Stimulated activated CD4-positive, alpha-beta T cell treated with anti-CD3 and anti-CD28 coated beads, Interleukin-2, amount 100 ng/mL, for 24 hours (primary cell): Measurements from ENCODE around the gene PNPLA6.
"Not testable (repeated sequence)": the region's sequence is repeated elsewhere in the genome, so short reads cannot be mapped to it uniquely, and the experiment has no call there.

Source experiments
- DNase-seq, 2 donors: peaks; one replicate each; pipeline ENCODE4 v3.0.0-alpha.2; 2020

The PNPLA6 gene

DNA sequence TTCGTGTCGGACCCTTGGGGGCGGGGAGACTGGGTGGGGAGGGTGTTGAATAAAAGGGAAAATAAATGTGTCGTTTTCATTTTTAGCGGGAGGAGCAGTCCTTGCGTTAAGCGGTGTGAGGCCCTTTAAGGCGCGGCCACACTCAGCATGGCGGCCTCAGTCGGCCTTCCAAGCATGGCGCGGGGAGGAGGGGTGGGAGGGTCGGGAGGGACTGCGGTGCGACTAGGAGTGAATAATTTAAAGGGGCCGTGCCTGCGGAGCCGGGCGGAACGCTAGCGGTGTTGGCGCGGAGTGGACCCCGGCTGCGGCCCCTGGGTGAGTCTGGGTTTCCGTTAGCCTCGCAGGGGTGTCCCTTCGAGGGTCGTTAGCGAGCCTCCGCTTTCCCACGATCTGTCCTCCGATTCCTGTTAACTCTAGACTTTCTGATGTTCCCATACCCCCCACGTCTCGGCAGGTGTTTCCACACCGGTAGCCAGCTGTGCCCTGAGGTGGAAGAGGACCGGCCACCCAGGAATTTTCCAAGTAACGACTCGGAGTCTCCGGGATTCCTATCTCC is 1.5 kb upstream of the PNPLA6 start:
- peak; percentile 84 to 87 for DNase-seq

DNA sequence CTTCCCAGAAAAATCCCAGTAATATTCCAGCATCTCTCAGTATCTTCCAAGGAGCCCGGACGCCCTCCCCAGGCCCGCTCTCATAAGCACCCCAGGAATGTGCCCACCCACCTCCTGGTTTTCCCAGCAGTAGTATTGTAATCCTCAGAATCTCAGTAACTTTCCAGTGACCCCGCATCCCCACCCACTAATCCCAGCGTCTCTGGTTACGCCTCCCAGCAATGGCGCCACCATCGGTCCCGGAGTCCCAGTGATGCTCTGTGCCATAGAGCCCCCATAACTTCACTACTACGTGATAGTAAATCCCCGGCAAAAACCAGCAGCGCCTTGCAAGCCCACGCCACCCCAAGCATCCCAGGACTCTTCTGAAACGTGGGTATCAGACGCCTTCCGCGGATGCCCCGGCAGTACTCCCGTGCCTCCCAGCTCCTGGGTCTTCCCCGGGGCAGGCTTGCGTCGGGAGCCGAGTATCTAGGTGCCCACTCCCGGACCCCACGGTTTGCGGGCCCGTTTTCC is 928 bp upstream of the PNPLA6 start:
- peak; percentile 52 to 58 for DNase-seq

DNA sequence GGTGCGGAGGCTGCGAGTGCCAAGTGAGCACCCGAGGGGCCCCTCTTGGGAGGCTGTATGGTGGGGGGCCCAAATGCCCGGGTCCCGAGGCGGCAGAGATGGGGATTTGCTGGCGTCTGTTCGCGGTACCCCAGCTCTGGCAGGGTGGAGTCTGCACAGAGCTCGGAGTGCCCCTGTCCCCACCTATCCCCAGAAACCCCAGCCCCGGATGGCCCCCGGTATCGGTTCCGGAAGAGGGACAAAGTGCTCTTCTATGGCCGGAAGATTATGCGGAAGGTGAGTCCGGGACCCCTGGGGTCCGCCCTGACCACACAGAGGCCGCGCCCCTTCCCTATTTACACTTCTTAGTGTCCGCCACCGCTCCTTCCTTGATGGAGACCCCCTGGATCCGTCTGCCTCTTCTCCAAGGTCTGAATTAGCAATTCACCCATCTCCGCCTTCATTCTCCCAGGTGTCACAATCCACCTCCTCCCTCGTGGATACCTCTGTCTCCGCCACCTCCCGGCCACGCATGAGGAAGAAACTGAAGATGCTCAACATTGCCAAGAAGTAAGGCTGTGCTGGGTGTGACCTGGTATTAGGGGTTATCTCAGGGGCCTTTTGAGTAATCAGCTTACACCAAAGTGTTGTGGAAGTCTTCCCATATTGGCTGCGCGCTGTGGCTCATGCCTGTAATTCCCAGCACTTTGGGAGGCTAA is 630 bp downstream of the PNPLA6 start:
- no peak for DNase-seq

DNA sequence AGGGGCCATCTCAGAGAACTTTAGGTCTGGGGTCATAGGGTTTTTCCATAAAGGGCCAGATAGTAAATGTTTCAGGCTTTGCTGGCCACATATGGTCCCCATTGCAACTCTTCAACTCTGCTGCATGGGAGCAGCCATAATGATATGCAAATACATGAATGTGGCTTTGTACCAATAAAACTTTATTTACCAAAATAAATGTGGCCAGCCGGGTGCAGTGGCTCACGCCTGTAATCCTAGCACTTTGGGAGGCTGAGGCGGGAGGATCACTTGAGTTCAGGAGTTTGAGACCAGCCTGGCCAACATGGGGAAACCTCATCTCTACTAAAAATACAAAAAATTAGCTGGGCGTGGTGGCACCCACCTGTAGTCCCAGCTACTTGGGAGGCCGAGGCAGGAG is 3.5 kb downstream of the PNPLA6 start:
- DNase-seq, result not testable (repeated sequence)

DNA sequence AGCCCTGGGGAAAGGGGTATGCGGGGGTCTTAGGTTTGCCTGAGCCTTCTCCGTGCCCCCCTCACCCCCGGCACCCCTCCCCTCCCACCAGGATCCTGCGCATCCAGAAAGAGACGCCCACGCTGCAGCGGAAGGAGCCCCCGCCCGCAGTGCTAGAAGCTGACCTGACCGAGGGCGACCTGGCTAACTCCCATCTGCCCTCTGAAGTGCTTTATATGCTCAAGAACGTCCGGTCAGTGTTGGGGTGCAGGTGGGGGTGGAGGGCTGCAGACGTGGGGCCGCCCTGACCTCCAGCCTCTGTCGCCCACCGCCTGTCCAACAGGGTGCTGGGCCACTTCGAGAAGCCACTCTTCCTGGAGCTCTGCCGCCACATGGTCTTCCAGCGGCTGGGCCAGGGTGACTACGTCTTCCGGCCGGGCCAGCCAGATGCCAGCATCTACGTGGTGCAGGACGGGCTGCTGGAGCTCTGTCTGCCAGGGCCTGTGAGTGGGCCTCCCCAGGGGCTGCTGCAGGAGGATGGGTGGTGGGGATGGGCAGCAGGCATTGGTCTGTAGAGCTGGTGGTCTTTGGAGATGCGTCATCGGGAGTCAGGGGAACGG is 4.4 kb downstream of the PNPLA6 start:
- no peak for DNase-seq

DNA sequence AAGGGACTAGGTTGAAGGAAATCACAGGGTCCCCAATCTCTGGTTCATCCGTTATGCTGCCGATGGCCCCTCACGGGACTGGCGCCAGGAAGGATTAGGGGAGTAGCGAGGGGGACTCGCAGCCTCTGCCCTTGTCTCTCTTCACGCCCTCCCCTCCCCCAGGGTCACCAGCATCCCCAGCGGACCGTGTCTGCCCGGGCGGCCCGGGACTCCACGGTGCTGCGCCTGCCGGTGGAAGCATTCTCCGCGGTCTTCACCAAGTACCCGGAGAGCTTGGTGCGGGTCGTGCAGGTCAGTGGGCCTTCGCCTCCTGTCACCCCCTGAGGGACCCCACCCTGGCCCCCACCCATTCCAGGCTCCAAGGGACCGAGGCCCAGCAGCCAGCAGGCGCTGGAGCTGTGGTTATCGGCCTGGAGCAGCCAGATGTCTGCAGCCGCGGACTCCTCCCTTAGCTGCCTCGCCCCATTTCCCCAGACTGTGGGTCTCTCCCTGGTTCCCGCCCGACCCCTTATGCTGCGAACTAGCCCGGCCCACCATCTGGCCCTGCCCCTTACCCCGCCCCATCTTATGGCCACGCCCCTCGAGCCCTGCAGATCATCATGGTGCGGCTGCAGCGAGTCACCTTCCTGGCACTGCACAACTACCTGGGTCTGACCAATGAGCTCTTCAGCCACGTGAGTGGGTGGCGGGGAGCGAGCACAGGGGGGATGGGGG is 5.4 kb downstream of the PNPLA6 start:
- peak; percentile 37 to 62 for DNase-seq

DNA sequence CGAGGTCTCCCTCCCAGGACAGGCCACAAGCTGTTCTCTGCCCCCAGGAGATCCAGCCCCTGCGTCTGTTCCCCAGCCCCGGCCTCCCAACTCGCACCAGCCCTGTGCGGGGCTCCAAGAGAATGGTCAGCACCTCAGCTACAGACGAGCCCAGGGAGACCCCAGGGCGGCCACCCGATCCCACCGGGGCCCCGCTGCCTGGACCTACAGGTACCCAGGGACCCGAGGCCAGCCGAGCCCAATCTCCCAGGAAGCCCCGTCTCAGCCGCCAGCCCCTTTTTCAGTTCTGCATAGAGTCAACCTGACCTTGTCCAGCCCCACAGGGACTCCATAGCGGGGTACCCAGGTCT is 5.9 kb downstream of the PNPLA6 start:
- DNase-seq, result no peak

DNA sequence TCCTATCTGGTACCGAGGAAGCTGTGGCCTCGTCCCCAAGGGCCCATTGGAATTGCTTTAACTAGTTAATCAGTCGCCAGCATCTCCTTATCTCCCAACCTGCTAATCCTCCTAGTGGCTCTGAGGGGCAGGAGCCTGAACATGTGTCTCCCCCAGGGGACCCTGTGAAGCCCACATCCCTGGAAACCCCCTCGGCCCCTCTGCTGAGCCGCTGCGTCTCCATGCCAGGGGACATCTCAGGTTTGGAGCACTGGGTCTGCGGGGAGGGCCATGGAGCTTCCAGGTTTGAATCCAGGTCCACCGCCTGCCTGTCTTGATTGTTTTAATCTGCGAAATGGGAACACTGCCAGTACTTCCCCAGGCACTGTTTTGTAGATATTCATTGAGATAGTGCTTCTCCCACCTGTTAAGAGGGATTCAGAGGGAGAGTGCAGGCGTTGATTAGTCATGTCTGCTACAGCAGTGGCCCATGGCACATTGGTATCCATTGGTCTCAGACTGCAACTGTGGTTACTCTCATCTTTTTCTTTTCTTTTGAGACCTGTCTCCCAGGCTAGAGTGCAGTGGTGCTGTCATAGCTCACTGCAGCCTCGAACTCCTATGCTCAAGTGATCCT is 6.4 kb downstream of the PNPLA6 start:
- no peak for DNase-seq

DNA sequence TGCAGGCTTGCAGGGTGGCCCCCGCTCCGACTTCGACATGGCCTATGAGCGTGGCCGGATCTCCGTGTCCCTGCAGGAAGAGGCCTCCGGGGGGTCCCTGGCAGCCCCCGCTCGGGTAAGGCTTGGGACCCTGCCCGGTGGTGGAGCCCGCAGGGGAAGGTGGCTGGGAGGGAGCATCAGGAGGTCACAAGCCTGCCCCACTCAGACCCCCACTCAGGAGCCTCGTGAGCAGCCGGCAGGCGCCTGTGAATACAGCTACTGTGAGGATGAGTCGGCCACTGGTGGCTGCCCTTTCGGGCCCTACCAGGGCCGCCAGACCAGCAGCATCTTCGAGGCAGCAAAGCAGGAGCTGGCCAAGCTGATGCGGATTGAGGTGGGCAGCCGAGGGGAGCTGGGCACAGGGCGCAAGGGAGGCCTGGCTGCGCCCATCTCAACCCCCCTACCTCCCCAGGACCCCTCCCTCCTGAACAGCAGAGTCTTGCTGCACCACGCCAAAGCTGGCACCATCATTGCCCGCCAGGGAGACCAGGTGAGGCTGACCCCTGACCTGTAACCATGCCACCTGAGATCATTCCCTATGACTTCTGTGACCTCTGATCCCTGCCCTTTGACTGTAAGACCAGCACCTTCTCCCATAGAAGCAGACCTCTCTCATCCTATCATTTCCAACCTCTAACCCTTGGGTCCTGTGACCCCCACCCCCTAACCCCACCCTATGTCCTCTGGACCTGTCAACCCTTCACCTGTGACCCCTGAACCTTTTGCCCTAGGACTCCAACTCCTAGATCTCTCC is 7.2 kb downstream of the PNPLA6 start:
- DNase-seq, result no peak

DNA sequence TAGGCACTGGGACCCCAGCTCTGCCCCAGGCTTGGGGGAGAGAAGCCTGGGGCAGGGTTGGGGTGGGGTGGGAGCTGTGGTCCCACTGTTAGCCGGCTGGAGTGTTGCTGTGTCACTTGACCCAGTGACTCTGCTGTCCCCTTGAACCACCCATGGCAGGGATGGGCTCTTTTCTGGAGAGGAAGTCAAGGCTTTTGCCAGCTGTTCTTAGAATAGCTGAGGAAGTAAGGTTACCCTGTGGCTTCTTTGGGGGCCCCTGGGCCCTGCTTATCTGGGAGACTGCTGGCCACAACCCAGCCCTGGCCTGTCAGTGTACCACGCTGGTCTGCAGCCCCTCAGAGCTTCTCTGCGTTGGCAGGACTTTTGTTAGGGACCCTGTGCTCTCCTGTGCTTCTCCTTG is 9.1 kb downstream of the PNPLA6 start:
- DNase-seq, result no peak

DNA sequence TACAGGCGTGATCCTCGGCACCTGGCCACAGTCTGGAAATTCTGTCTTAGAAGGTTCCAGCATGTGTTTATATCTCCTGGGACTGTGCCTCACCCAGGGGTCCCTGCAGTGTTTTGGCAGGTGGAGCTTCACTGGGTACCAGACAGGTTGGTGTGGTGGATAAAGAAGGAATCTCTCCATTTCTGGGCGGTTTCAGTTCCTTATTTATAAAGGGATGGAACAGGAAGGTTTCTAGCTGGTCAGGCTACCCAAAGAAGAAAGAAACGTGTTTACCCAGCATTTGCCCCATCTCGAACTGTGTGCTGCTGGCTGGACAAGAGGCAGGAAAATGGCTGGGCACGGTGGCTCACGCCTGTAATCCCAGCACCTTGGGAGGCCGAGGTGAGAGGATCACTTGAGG is 9.8 kb downstream of the PNPLA6 start:
- DNase-seq, result no peak

DNA sequence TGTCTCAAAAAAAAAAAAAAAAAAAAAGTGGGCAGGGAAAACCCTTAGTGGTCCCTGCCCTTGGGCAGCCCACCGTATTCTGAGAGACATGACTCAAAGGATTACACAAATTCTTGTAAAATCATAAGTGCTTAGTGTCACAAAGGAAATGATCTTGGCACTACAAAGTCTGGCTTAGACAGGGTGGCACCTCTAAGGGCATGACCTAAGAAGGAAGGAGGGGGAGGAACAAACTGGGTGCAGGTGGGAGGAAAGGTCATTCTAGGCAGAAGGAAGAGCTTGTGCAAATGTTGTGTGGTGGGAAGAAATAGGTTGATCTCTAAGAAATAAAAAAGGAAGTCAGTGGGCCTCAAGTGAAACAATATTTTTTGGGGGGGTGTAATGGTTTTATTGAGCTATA is 10.4 kb downstream of the PNPLA6 start:
- DNase-seq, result no peak

DNA sequence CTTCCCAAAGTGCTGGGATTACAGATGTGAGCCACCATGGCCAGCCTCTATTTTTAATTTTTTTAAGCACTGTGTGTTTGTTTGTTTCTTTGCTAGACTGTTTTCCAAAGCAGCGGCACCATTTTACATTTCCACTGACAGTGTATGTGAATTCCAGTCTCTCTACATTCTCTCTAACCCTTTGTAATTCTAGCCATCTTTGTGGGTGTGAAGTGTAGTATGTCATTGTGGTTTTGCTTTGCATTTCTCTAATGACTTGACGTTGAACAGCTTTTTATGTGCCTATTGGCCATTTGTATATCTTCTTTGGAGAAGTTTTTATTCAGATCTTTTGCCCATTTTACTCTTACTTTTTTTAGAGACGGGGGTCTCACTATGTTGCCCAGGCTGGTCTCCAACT is 11.6 kb downstream of the PNPLA6 start:
- no peak for DNase-seq

DNA sequence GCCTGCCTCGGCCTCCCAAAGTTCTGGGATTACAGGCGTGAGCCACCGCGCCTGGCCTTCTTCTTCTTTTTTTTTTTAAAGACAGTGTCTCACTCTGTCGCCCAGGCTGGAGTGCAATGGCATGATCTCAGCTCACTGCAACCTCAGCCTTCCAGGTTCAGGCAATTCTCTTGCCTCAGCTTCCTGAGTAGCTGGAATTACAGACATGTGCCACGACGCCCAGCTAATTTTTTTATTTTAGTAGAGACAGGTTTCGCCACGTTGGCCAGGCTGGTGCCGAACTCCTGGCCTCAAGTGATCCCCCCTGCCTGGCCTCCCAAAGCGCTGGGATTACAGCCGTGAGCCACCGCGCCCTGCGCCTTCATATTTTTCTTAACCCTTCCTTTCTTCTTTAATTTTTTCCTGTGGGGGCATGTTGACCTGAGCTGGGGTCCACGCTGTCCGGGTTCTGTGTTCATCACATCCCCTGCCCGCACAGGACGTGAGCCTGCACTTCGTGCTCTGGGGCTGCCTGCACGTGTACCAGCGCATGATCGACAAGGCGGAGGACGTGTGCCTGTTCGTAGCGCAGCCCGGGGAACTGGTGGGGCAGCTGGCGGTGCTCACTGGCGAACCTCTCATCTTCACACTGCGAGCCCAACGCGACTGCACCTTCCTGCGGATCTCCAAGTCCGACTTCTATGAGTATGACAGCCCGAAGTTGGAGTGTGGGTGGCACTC is 14.1 kb downstream of the PNPLA6 start:
- no peak for DNase-seq

DNA sequence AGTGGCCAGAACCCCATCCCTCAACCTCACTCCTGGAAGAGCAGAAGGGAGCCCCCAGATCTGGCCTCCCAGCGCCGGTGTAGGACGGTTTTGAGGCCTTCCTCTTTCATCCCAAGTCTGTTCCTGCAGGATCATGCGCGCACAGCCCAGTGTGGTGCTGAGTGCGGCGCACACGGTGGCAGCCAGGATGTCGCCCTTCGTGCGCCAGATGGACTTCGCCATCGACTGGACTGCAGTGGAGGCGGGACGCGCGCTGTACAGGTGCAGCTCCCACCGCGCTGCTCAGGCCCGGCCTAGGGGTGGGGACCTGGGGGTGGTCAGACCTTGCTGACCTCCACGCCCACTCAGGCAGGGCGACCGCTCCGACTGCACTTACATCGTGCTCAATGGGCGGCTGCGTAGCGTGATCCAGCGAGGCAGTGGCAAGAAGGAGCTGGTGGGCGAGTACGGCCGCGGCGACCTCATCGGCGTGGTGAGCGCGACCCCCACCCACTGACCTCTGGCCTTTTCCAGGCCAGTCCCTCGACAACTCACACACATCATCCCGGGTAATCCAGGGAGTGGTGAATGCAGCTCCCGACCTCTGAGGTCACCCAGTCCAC is 14.8 kb downstream of the PNPLA6 start:
- DNase-seq, result no peak

DNA sequence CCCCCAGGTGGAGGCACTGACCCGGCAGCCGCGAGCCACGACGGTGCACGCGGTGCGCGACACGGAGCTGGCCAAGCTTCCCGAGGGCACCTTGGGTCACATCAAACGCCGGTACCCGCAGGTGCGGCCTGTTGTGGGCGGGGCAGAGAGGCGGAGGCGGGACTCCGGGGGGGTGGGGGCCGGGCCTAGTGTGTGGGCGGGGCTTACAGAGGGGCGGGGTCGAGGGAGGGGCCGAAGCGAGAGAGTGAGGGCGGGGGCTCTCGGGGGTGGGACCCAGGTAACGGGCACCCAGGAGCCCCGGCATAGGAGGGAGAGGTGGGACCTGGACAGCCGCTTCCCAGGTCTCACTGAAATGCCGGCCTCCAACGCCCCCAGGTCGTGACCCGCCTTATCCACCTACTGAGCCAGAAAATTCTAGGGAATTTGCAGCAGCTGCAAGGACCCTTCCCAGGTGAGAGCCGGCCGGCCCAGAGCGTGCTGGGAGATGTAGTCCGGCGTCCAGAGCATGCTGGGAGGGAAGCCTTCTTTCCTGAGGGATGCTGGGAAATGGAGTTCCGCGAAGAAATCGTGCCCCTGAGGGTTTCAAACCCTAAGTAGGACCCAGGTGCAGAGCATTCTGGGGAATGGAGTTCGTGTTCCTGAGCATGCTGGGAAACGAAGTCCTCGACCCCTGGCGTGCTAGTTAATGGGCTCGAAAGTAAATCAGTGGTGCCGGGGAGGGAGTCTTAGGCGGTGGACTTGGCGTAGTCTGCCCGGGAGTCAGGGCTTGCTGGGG is 15.7 kb downstream of the PNPLA6 start:
- peak in 1 of 2 donors; percentile 36 for DNase-seq

DNA sequence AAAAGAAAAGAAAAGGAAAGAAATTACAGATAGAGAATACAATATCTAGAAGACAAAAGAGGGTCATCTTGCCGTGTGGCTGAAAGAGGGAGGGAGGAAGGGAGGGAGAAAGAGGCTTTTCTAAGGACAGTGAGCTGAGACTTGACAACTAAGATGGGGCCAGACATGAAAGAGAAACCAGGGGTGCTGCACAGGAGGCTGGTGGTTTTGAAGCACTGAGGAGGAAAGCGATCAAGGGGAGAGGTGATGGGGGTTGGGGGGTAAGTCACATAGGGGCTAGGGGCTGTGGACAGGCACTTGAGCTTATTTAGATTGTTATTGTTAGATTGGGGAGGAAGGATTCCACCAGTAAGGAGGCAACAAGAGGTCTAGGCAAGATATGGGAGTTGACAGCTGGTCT is 17.3 kb downstream of the PNPLA6 start:
- no peak for DNase-seq

DNA sequence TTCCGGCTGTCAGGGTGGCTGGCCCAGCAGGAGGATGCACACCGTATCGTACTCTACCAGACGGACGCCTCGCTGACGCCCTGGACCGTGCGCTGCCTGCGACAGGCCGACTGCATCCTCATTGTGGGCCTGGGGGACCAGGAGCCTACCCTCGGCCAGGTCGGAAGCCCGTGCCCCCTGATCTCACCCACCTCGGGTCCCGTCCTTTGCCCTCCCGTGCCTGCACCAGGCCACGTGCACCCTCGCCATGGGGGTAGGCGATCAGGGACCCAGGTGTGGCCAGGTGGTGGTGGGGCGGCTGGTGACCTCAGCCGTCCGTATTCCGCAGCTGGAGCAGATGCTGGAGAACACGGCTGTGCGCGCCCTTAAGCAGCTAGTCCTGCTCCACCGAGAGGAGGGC is 19.0 kb downstream of the PNPLA6 start:
- no peak for DNase-seq

DNA sequence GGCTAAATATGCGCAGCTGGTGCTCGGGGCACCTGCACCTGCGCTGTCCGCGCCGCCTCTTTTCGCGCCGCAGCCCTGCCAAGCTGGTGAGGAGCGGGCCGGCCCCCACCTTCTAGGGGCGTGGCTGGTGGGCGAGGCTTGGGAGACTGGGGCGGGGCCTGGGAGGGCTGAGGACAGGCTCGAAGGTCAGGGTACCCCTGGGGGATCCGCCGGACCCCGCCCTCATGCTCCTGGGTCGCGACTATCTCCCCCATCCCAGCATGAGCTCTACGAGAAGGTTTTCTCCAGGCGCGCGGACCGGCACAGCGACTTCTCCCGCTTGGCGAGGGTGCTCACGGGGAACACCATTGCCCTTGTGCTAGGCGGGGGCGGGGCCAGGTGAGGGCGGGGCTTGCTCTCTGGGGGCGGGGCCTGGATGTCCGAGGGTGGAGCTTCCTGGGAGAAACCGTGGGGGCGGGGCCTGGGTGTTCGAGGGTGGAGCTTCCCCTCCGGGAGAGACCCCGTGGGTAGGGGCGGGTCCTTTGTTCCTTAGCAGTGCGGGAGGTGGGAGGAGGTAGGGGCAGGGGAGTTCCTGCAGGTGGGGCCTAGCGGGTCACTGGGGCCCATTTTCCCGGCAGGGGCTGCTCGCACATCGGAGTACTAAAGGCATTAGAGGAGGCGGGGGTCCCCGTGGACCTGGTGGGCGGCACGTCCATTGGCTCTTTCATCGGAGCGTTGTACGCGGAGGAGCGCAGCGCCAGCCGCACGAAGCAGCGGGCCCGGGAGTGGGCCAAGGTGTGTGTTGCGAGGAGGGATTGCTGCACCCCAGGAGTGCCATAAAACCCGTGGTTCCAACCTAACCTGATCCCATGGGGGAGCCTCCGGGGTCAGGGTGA is 19.7 kb downstream of the PNPLA6 start:
- DNase-seq, result peak; percentile 41 to 44
